Measurements from ENCODE around the gene CNN3. TPM values are rescaled to one million over a fixed set of nuclear protein-coding genes. Genes with fewer than 3 reads are reported as not detected.
A peak's percentile ranks its signal among the peaks of the same experiment; 100 is the strongest.

CNN3 gene
- total and polyA plus RNA-seq, 4 donors, result 43.9 to 87.4 (median 69.6) TPM

GRCh38 chr1:94852788-94853187 is 74.1 kb downstream of the CNN3 start:
- Histone ChIP-seq H3K4me3 (ENCODE audit: low read depth in 1 of 3, low read length in 3 of 3) (no peak overlapping the region), H3K27me3 (ENCODE audit: control insufficient read depth in 4 of 4, insufficient read depth in 4 of 4, low read length in 3 of 4) (no peaks in the 10 kb centered on the region), H3K9ac (ENCODE audit: low read depth in 1 of 2, low read length in 2 of 2) (no peak overlapping the region), H3K36me3 (ENCODE audit: control insufficient read depth in 4 of 4, insufficient read depth in 3 of 4, low read depth in 1 of 4, low read length in 3 of 4) (no peaks in the 10 kb centered on the region), H3K4me1 (ENCODE audit: control insufficient read depth in 4 of 4, insufficient read depth in 4 of 4, low read length in 3 of 4) (no peaks in the 10 kb centered on the region), H3K9me3 (ENCODE audit: control insufficient read depth in 4 of 4, low read length in 3 of 4) (no peaks in the 10 kb centered on the region), H3K27ac (ENCODE audit: low read depth in 1 of 2, low read length in 2 of 2) (no peak overlapping the region)
- no peak for TF ChIP-seq ZBTB33 (IDR thresholded peaks at IDR 0.05)
- TF ChIP-seq RAD21 (IDR thresholded peaks at IDR 0.05), result peak; percentile 46 to 63
- peak; percentile 14 for TF ChIP-seq CTCF (IDR thresholded peaks at IDR 0.05; ENCODE audit: low read depth, low read length, missing input control)
- no peak for TF ChIP-seq FOXA2 (IDR thresholded peaks at IDR 0.05)
- no peak for TF ChIP-seq HNF4A (conservative IDR thresholded peaks at IDR 0.05)
- no peak for DNase-seq (ENCODE audit: low spot score)
- WGBS, result 59% methylated on average over 2 of the region's 2 CpGs

DNA sequence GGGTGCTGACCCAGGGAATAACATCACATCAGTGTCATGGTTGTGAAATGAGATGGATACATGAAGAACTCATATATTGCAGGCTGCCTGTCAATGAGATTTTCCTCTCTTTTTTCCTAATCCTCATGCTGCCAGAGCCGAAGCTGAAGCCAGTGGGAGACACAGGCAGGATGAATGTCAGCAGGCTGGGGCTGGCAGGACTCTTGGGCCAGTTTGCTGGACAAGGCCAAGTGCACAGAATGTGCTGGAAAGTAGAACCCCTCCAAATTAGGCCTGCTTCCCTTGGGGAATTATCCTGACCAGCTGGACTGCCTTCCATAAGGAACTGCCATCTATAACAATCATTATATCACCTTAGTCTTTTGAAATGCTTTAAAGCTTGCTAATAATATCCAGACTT is 75.3 kb downstream of the CNN3 start:
- H3K9ac ChIP-seq (ENCODE audit: low read depth in 1 of 2, low read length in 2 of 2), result no peak overlapping the region
- DNase-seq (ENCODE audit: low spot score), result no peak
- no peaks in the 10 kb centered on the region for H3K27me3 ChIP-seq (ENCODE audit: control insufficient read depth in 4 of 4, insufficient read depth in 4 of 4, low read length in 3 of 4)
- TF ChIP-seq TAF1 (conservative IDR thresholded peaks at IDR 0.05), result no peak
- no peaks in the 10 kb centered on the region for H3K9me3 ChIP-seq (ENCODE audit: control insufficient read depth in 4 of 4, low read length in 3 of 4)
- no peak overlapping the region for H3K4me3 ChIP-seq (ENCODE audit: low read depth in 1 of 3, low read length in 3 of 3)
- H3K27ac ChIP-seq (ENCODE audit: low read depth in 1 of 2, low read length in 2 of 2), result no peak overlapping the region
- 92% methylated on average over 1 of the region's 1 CpG for WGBS
- no peaks in the 10 kb centered on the region for H3K36me3 ChIP-seq (ENCODE audit: control insufficient read depth in 4 of 4, insufficient read depth in 3 of 4, low read depth in 1 of 4, low read length in 3 of 4)
- H3K4me1 ChIP-seq (ENCODE audit: control insufficient read depth in 4 of 4, insufficient read depth in 4 of 4, low read length in 3 of 4), result no peaks in the 10 kb centered on the region

Other genes starting within 250 kb of the CNN3 start
- 1 to 10 TPM; 2.4 to 2.6 TPM for gene SLC44A3, start 106.8 kb downstream of the CNN3 start, total RNA-seq
- 1 to 10 TPM; 2.8 TPM for gene SLC44A3, start 106.8 kb downstream of the CNN3 start, polyA plus RNA-seq
- 1 to 10 TPM; 1.4 to 2.3 TPM for gene ALG14, start 145.8 kb upstream of the CNN3 start, total RNA-seq
- gene ALG14, start 145.8 kb upstream of the CNN3 start, polyA plus RNA-seq, result 10 to 100 TPM in 1 of 2 donors, 1 to 10 TPM in 1; 1.0 to 16.6 TPM
- gene TLCD4, start 190.2 kb upstream of the CNN3 start, total RNA-seq, result 100 to 1,000 TPM in 1 of 2 donors, 10 to 100 TPM in 1; 78.6 to 131 TPM
- gene TLCD4, start 190.2 kb upstream of the CNN3 start, polyA plus RNA-seq, result 10 to 100 TPM; 24.9 to 92.7 TPM

Data from liver (tissue), 9 donors.